ENCODE data around the gene HASPIN. TPM values are rescaled to one million over a fixed set of nuclear protein-coding genes. Genes with fewer than 3 reads are reported as not detected.
"Not testable (repeated sequence)": the region's sequence is repeated elsewhere in the genome, so short reads cannot be mapped to it uniquely, and the experiment has no call there.

HASPIN gene
- total RNA-seq, 2 experiments from 2014 or later: 30.4 to 31.2 TPM

GRCh38 chr17:3704931-3705717 is 18.6 kb upstream of the HASPIN start:
- Mint-ChIP-seq H3K27ac (no peak overlapping the region), H3K9me3 (ENCODE audit: low read depth) (peaks cover 2% of the 10 kb centered on the region), H3K27me3 (no peaks in the 10 kb centered on the region), H3K4me3 (no peak overlapping the region), H3K4me1 (peaks cover 21% of the 10 kb centered on the region), H3K36me3 (peaks cover 17% of the 10 kb centered on the region)
- CTCF ChIA-PET: no interaction called here
- no peak for ATAC-seq
- DNase-seq: no peak

- not testable (repeated sequence) for H3K9me3 Mint-ChIP-seq (ENCODE audit: low read depth); ATAC-seq; DNase-seq; H3K27ac Mint-ChIP-seq; H3K27me3 Mint-ChIP-seq; H3K4me3 Mint-ChIP-seq
- Mint-ChIP-seq H3K4me1 (peaks cover 24% of the 10 kb centered on the region), H3K36me3 (peaks cover 17% of the 10 kb centered on the region)
- CTCF ChIA-PET: interaction anchor here (0.6 kb wide), 1 partner anchor 22 kb away, joined by 3 read pairs; no protein-coding TSS in a partner anchor
Measured at GRCh38 chr17:3705718-3705984, 18.1 kb upstream of the HASPIN start.

- no peak for DNase-seq
- H3K4me3 Mint-ChIP-seq: no peak overlapping the region
- H3K27ac Mint-ChIP-seq: no peak overlapping the region
Measured at GRCh38 chr17:3708366-3708765, 15.3 kb upstream of the HASPIN start.

GRCh38 chr17:3710951-3711383 is 12.7 kb upstream of the HASPIN start:
- H3K4me1 Mint-ChIP-seq: peaks cover 54% of the 10 kb centered on the region
- H3K9me3 Mint-ChIP-seq (ENCODE audit: low read depth): no peaks in the 10 kb centered on the region
- H3K4me3 Mint-ChIP-seq: peak overlapping the region; percentile 35
- peak overlapping the region; percentile 83 for H3K27ac Mint-ChIP-seq
- peak; percentile 90 for DNase-seq
- H3K36me3 Mint-ChIP-seq: peaks cover 32% of the 10 kb centered on the region
- no peaks in the 10 kb centered on the region for H3K27me3 Mint-ChIP-seq
- peak; percentile 99 for ATAC-seq
- CTCF ChIA-PET: interaction anchor here (0.8 to 3.6 kb wide), 11 partner anchors 12 to 662 kb away, joined by 3 to 23 read pairs (median 7); partner anchors contain the start of genes HASPIN, NCBP3 and P2RX5

More at GRCh38 chr17:3708366-3708765, 15.3 kb upstream of the HASPIN start:
- H3K4me1 Mint-ChIP-seq: peaks cover 44% of the 10 kb centered on the region
- CTCF ChIA-PET: interaction anchor here (0.8 to 3.1 kb wide), 5 partner anchors 9 to 45 kb away, joined by 3 to 18 read pairs (median 3); partner anchors contain the start of genes HASPIN and P2RX5
- no peaks in the 10 kb centered on the region for H3K9me3 Mint-ChIP-seq (ENCODE audit: low read depth)
- no peaks in the 10 kb centered on the region for H3K27me3 Mint-ChIP-seq
- peaks cover 18% of the 10 kb centered on the region for H3K36me3 Mint-ChIP-seq
- no peak for ATAC-seq

- DNase-seq (peak; percentile 49), ATAC-seq (no peak)
- Mint-ChIP-seq H3K4me3 (peak overlapping the region; percentile 17), H3K36me3 (peaks cover 48% of the 10 kb centered on the region), H3K27ac (peak overlapping the region; percentile 84), H3K4me1 (peaks cover 52% of the 10 kb centered on the region), H3K9me3 (ENCODE audit: low read depth) (no peaks in the 10 kb centered on the region), H3K27me3 (no peaks in the 10 kb centered on the region)
- CTCF ChIA-PET: interaction anchor here (0.8 to 3.6 kb wide), 4 partner anchors 10 to 115 kb away, joined by 3 to 23 read pairs (median 14); partner anchors contain the start of genes HASPIN and P2RX5
Measured at GRCh38 chr17:3712811-3713463, 10.8 kb upstream of the HASPIN start.

GRCh38 chr17:3715296-3715695 is 8.4 kb upstream of the HASPIN start:
- Mint-ChIP-seq H3K27ac (no peak overlapping the region), H3K4me3 (no peak overlapping the region), H3K36me3 (peaks cover 65% of the 10 kb centered on the region), H3K4me1 (peaks cover 45% of the 10 kb centered on the region), H3K9me3 (ENCODE audit: low read depth) (no peaks in the 10 kb centered on the region), H3K27me3 (no peaks in the 10 kb centered on the region)
- DNase-seq (no peak), ATAC-seq (no peak)
- CTCF ChIA-PET: interaction anchor here (0.7 kb wide), 1 partner anchor 8 kb away, joined by 5 read pairs; the partner anchor contains the start of gene HASPIN

GRCh38 chr17:3718201-3718600 is 5.5 kb upstream of the HASPIN start:
- ATAC-seq (no peak), DNase-seq (no peak)
- Mint-ChIP-seq H3K4me1 (peaks cover 43% of the 10 kb centered on the region), H3K27ac (no peak overlapping the region), H3K27me3 (no peaks in the 10 kb centered on the region), H3K4me3 (no peak overlapping the region), H3K36me3 (peaks cover 63% of the 10 kb centered on the region), H3K9me3 (ENCODE audit: low read depth) (no peaks in the 10 kb centered on the region)
- CTCF ChIA-PET: interaction anchor here (1.1 to 1.8 kb wide), 3 partner anchors 10 to 36 kb away, joined by 3 read pairs; no protein-coding TSS in a partner anchor

GRCh38 chr17:3719265-3719664 is 4.4 kb upstream of the HASPIN start:
- no peaks in the 10 kb centered on the region for H3K9me3 Mint-ChIP-seq (ENCODE audit: low read depth)
- peaks cover 62% of the 10 kb centered on the region for H3K36me3 Mint-ChIP-seq
- H3K4me3 Mint-ChIP-seq: no peak overlapping the region
- ATAC-seq (no peak), DNase-seq (no peak)
- peaks cover 40% of the 10 kb centered on the region for H3K4me1 Mint-ChIP-seq
- H3K27me3 Mint-ChIP-seq: no peaks in the 10 kb centered on the region
- CTCF ChIA-PET: interaction anchor here (0.6 to 1.8 kb wide), 5 partner anchors 24 to 150 kb away, joined by 3 to 4 read pairs (median 3); partner anchors contain the start of gene P2RX5
- H3K27ac Mint-ChIP-seq: no peak overlapping the region

GRCh38 chr17:3722716-3723115 is 987 bp upstream of the HASPIN start:
- Mint-ChIP-seq H3K9me3 (ENCODE audit: low read depth) (no peaks in the 10 kb centered on the region), H3K27ac (peak overlapping the region; percentile 89), H3K36me3 (peaks cover 62% of the 10 kb centered on the region), H3K4me3 (peak overlapping the region; percentile 95), H3K4me1 (peaks cover 59% of the 10 kb centered on the region), H3K27me3 (no peaks in the 10 kb centered on the region)
- no peak for ATAC-seq
- CTCF ChIA-PET: interaction anchor here (0.9 to 3.8 kb wide), 11 partner anchors 8 to 124 kb away, joined by 3 to 28 read pairs (median 10); partner anchors contain the start of genes NCBP3 and P2RX5
- no peak for DNase-seq

- H3K4me3 Mint-ChIP-seq: peak overlapping the region; percentile 95
- H3K9me3 Mint-ChIP-seq (ENCODE audit: low read depth): no peaks in the 10 kb centered on the region
- DNase-seq: no peak
- H3K4me1 Mint-ChIP-seq: peaks cover 63% of the 10 kb centered on the region
- H3K27me3 Mint-ChIP-seq: no peaks in the 10 kb centered on the region
- peaks cover 63% of the 10 kb centered on the region for H3K36me3 Mint-ChIP-seq
- no peak for ATAC-seq
- H3K27ac Mint-ChIP-seq: peak overlapping the region; percentile 89
- CTCF ChIA-PET: interaction anchor here (0.9 to 3.8 kb wide), 13 partner anchors 8 to 133 kb away, joined by 3 to 28 read pairs (median 6); partner anchors contain the start of genes NCBP3 and P2RX5
Measured at GRCh38 chr17:3723188-3723555, 531 bp upstream of the HASPIN start.

GRCh38 chr17:3724378-3725077 is 825 bp downstream of the HASPIN start:
- H3K9me3 Mint-ChIP-seq (ENCODE audit: low read depth): no peaks in the 10 kb centered on the region
- H3K36me3 Mint-ChIP-seq: peaks cover 59% of the 10 kb centered on the region
- no peak for ATAC-seq
- peak overlapping the region; percentile 95 for H3K4me3 Mint-ChIP-seq
- CTCF ChIA-PET: interaction anchor here (0.9 to 3.8 kb wide), 13 partner anchors 11 to 132 kb away, joined by 3 to 28 read pairs (median 6); partner anchors contain the start of gene P2RX5
- H3K27ac Mint-ChIP-seq: peak overlapping the region; percentile 80
- peaks cover 63% of the 10 kb centered on the region for H3K4me1 Mint-ChIP-seq
- H3K27me3 Mint-ChIP-seq: no peaks in the 10 kb centered on the region
- DNase-seq: no peak

GRCh38 chr17:3727041-3727440 is 3.3 kb downstream of the HASPIN start:
- no peaks in the 10 kb centered on the region for H3K9me3 Mint-ChIP-seq (ENCODE audit: low read depth)
- H3K27me3 Mint-ChIP-seq: no peaks in the 10 kb centered on the region
- peaks cover 44% of the 10 kb centered on the region for H3K4me1 Mint-ChIP-seq
- H3K27ac Mint-ChIP-seq: peak overlapping the region; percentile 20
- peaks cover 45% of the 10 kb centered on the region for H3K36me3 Mint-ChIP-seq
- DNase-seq (no peak), ATAC-seq (no peak)
- H3K4me3 Mint-ChIP-seq: no peak overlapping the region
- CTCF ChIA-PET: interaction anchor here (1.0 to 4.1 kb wide), 8 partner anchors 10 to 119 kb away, joined by 3 to 41 read pairs (median 6); partner anchors contain the start of gene NCBP3

- Mint-ChIP-seq H3K36me3 (peaks cover 39% of the 10 kb centered on the region), H3K4me1 (peaks cover 35% of the 10 kb centered on the region)
- not testable (repeated sequence) for ATAC-seq; H3K27me3 Mint-ChIP-seq; DNase-seq; H3K27ac Mint-ChIP-seq; H3K9me3 Mint-ChIP-seq (ENCODE audit: low read depth); H3K4me3 Mint-ChIP-seq
- CTCF ChIA-PET: interaction anchor here (1.0 to 4.1 kb wide), 7 partner anchors 9 to 99 kb away, joined by 3 to 41 read pairs (median 5); no protein-coding TSS in a partner anchor
Measured at GRCh38 chr17:3728099-3728498, 4.4 kb downstream of the HASPIN start.

Data from activated CD8-positive, alpha-beta memory T cell treated with anti-CD3 and anti-CD28 coated beads, Interleukin-2, amount 10 ng/mL, durations not matched to agents 7 days and 5 days (primary cell).